NCI-H1436 (cell line): ENCODE measurements around the gene OPN3.

ENCODE experiments used
- DNase-seq: peaks from one replicate; lab custom pipeline; 2025; lab: John Stamatoyannopoulos, UW

OPN3 gene

GRCh38 chr1:241645199-241645598 is 5.0 kb upstream of the OPN3 start:
- DNase-seq = no peak

DNA sequence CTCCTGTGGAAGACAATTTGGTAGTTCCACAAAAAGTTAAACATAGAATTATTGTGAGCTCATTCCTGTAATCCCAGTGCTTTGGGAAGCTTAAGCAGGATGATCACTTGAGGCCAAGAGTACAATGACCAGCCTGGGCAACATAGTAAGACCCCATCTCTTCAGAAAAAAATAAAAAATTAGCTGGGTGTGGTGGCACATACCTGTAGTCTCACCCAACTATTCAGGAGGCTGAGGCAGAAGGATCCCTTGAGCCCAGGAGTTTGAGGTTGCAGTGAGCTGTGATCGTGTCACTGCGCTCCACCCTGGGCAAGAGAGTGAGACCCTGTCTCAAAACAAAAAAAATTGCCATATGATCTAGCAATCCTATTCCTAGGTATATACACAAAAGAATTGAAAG is 4.1 kb upstream of the OPN3 start:
- no peak for DNase-seq

DNA sequence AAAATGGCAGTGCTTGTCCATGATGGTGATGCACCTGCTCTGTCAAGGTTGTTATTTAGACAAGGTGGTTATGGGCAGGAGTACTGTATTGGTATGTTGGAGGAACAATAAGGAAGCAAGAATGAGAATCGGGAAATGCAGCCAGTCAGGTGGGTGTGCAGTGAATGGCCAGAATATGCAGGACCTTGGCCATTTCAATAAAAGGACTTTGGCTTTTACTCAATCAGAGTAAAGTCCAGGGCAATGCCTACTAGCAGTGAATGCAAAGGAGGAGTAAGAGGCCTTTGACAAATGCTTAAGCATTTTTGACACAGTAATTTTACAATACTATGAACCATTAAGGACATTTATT is 2.4 kb upstream of the OPN3 start:
- no peak for DNase-seq

DNA sequence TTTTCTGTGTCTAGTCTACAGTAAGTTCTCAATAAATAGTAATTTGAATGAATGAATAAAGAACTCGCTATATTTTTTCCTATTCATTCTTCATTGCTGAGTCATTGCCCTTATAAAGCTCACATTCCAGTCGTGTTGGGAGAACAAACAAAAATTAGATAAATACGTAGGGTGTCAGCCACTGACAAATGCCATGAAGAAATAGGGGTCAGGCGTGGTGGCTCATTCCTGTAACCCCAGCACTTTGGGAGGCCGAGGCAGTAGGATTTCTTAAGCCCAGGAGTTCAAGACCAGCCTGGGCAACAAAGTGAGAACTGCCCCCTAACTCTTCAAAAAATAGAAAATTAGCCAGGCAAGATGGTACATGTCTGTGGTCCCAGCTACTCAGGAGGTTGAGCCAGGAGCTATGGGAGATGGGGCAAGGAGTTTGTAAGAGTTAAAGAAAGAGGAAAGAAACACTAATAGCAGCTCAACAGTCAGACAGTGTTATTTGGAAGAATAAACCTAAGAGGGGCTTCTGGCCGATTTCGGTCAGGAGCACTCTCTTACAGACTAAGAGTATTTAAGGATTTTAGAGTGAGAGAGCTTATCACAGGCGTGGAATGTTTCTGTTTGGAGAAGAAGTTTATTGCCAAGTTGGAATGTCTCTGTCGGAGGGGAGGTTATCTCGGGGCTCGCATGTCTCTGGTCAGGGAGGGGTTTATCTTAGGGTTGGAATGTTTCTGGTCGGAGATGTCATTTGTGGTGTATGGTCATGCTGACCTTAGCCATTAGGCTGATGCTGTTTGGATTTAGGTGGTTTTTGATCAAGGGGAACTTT is 1.8 kb upstream of the OPN3 start:
- DNase-seq = no peak

GRCh38 chr1:241640867-241641622 is 876 bp upstream of the OPN3 start:
- DNase-seq = no peak

GRCh38 chr1:241639623-241640148 is 483 bp downstream of the OPN3 start:
- no peak for DNase-seq

GRCh38 chr1:241638909-241639622 is 1.1 kb downstream of the OPN3 start:
- no peak for DNase-seq

GRCh38 chr1:241638099-241638682 is 2.0 kb downstream of the OPN3 start:
- no peak for DNase-seq

GRCh38 chr1:241637604-241638003 is 2.6 kb downstream of the OPN3 start:
- no peak for DNase-seq

DNA sequence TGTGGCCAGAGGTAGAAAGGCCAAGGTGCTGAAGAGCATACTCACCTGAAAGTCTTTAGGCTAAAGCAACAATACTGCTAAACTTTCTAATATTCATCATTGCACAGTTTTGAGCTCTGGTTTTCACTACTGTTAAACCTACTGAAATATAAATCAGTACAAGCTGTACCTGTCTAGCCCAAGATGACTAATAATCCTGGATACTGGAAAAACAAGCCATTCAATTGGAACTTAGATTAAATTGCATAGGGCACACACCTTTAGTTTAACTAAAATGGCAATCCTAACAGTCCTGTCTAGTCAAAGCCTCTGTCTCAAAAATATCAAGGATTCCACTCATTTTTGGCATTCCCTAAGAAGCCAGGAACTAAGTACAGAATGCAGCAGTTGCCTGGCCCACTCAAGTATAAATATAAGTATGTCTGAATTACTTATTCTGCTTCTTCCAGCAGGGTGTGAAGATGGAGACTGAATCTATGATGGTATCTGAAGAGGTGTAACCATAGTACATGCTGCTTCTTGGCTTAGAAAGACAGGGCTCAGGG is 3.1 kb downstream of the OPN3 start:
- no peak for DNase-seq

- DNase-seq = no peak
Observed at GRCh38 chr1:241636291-241636690, 3.9 kb downstream of the OPN3 start.

DNA sequence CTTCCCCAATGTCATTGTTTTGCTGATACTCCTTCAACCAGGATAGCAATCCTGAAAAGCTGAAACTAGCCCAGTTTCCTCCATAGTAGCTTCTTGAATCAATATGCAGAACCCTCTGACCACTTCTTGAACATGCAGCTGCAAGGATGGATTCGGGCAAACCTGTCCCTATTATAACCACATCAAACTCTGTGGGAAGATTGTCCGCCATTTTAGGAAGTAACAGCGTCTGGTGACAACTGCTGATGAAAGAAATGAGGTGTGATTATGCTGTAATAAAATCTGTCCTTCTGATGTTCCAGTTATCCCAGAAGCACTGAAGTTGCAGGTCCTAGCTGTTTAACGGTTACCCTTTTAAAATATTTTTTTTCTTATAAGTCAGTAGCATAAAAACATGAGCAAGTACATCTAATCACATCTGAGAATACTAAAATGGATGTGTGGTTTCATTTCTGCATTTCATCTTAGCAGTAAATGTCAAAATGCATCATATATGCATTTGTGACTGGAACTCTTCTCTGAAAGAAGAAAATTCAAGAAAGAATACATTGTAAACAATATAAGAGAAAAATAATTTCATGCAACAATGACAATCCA is 4.5 kb downstream of the OPN3 start:
- DNase-seq = no peak

GRCh38 chr1:241632987-241633386 is 7.2 kb downstream of the OPN3 start:
- DNase-seq = no peak

DNA sequence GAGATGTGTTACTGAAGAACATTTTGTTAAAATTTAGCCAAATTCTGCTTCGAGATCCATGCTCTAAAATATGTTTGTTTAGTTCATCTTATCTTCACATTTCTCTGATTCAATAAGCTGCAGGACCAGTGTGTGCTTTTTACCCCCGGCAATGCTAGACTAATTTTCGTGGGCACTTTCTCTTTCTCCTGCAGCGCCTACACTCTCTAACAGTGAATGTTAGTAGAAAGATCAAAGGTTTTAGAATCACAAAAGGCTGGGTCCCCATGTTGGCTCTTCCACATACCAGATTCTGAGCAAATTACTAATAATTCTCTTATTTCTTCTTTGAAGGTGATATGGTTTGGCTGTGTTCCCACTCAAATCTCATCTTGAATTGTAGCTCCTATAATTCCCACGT is 8.5 kb downstream of the OPN3 start:
- no peak for DNase-seq

- DNase-seq = no peak
Observed at GRCh38 chr1:241630899-241631298, 9.3 kb downstream of the OPN3 start.

DNA sequence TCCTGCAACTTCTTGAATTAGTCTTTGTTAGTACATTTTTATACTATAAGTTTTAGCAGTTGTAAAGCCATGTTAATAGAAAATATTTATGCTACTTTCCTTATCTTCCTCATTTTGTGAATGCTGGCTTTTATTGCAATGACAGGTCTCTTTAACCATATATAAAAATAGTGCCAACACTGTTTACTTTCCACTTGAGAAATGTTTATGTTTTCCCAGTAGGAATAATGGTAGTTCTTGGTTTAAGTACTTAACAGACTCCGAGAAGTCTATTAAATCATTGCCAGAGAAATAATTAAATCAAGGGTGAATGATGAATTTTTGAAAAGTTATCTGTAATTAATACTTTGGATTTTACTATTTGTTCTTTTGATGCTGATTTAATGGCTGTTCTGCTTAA is 9.7 kb downstream of the OPN3 start:
- DNase-seq = no peak

- DNase-seq = no peak
Observed at GRCh38 chr1:241630005-241630404, 10.2 kb downstream of the OPN3 start.

GRCh38 chr1:241627453-241628259 is 12.5 kb downstream of the OPN3 start:
- DNase-seq = peak; percentile 25

- no peak for DNase-seq
Observed at GRCh38 chr1:241624935-241625334, 15.2 kb downstream of the OPN3 start.

DNA sequence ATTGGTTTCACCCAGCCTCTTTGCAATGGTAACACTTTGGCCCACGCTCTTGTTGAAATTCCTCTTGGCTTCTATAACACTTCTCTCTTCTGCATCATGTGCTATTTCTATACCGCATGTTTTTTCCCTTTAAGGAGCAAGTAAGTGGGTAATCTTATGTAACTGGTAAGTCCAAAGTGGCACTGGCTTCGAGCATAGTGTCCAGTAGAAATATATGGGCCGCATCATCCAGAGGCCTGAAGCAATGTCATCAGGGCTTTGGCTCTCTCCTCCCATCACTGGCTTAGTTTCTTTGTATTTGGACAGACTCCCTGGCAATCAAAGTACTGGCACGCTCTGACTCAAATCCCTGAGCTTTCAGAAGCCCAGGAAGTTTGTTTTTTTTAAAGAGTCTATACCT is 17.5 kb downstream of the OPN3 start:
- DNase-seq = no peak

- no peak for DNase-seq
Observed at GRCh38 chr1:241617426-241617825, 22.7 kb downstream of the OPN3 start.
